IgD-negative memory B cell (primary cell): Measurements from ENCODE around the gene ADAMTS17. TPM values are rescaled to one million over a fixed set of nuclear protein-coding genes. Genes with fewer than 3 reads are reported as not detected.

Experiments
- H3K27ac Mint-ChIP-seq, 3 donors: one replicate each; pipeline ENCODE4 v1.8.0; 2020 to 2022; ENCODE audit warnings: mild to moderate bottlenecking in 3 of 3, mixed read lengths in 3 of 3, moderate library complexity in 1 of 3
- H3K27me3 Mint-ChIP-seq: one replicate; pipeline ENCODE4 v1.8.0; 2021; ENCODE audit warnings: mixed read lengths
- H3K36me3 Mint-ChIP-seq: one replicate; pipeline ENCODE4 v1.8.0; 2020; ENCODE audit warnings: mild to moderate bottlenecking, mixed read lengths
- H3K4me1 Mint-ChIP-seq, 3 donors: one replicate each; pipeline ENCODE4 v1.8.0; 2020 to 2022; ENCODE audit warnings: mixed read lengths in 3 of 3, mild to moderate bottlenecking in 1 of 3
- H3K4me3 Mint-ChIP-seq, 4 donors: one replicate each; pipeline ENCODE4 v1.8.0; 2020 to 2022; ENCODE audit warnings: mild to moderate bottlenecking in 4 of 4, mixed read lengths in 4 of 4, moderate library complexity in 3 of 4
- H3K9me3 Mint-ChIP-seq, 3 donors: one replicate each; pipeline ENCODE4 v1.8.0; 2020 to 2021; ENCODE audit warnings: mixed read lengths in 3 of 3, mild to moderate bottlenecking in 1 of 3
- polyA plus RNA-seq: library from polyadenylated mRNA; unstranded; fragments of 300-500 nt; fragmentation: Illumina TruSeq; gene quantifications from one replicate; pipeline ENCODE4 v1.2.3, GENCODE V29; 2021

Gene ADAMTS17
- polyA plus RNA-seq, 1 donor from 2014 or later: not detected

DNA sequence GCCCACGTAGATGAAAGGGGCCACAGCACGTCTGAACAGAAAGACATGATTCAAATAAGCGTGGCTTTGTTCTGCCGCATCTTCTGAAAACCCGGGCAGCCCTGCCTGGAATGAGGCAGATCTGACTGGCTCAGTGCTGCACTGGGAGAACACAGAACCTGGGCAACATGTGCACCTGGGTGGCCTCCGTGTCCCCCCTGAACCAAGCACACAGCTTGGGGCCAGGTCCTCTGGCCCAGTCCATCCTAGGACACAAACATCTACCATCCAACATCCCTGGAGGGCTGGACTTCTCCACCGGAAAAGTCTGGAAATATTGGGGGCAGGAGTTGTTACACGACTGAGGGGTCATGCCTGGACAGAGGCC is 119.4 kb downstream of the ADAMTS17 start:
- no peak overlapping the region for H3K27ac Mint-ChIP-seq
- H3K4me1 Mint-ChIP-seq: no peaks in the 10 kb centered on the region
- H3K36me3 Mint-ChIP-seq: no peaks in the 10 kb centered on the region
- no peak overlapping the region for H3K4me3 Mint-ChIP-seq
- H3K27me3 Mint-ChIP-seq: no peaks in the 10 kb centered on the region
- peaks cover 0 to 1% (median 0%) of the 10 kb centered on the region in 3 donors for H3K9me3 Mint-ChIP-seq

- H3K4me3 Mint-ChIP-seq: no peak overlapping the region
- no peak overlapping the region for H3K27ac Mint-ChIP-seq
- H3K36me3 Mint-ChIP-seq: no peaks in the 10 kb centered on the region
- H3K27me3 Mint-ChIP-seq: no peaks in the 10 kb centered on the region
- peaks cover 0 to 1% (median 0%) of the 10 kb centered on the region in 3 donors for H3K9me3 Mint-ChIP-seq
- H3K4me1 Mint-ChIP-seq: no peaks in the 10 kb centered on the region
These were observed 120.1 kb downstream of the ADAMTS17 start for GRCh38 chr15:100221471-100222348.

- H3K27me3 Mint-ChIP-seq: no peaks in the 10 kb centered on the region
- H3K4me3 Mint-ChIP-seq: no peak overlapping the region
- H3K4me1 Mint-ChIP-seq: no peaks in the 10 kb centered on the region
- H3K36me3 Mint-ChIP-seq: no peaks in the 10 kb centered on the region
- peaks cover 0 to 1% (median 0%) of the 10 kb centered on the region in 3 donors for H3K9me3 Mint-ChIP-seq
- no peak overlapping the region for H3K27ac Mint-ChIP-seq
These were observed 121.6 kb downstream of the ADAMTS17 start for GRCh38 chr15:100220058-100220768.

DNA sequence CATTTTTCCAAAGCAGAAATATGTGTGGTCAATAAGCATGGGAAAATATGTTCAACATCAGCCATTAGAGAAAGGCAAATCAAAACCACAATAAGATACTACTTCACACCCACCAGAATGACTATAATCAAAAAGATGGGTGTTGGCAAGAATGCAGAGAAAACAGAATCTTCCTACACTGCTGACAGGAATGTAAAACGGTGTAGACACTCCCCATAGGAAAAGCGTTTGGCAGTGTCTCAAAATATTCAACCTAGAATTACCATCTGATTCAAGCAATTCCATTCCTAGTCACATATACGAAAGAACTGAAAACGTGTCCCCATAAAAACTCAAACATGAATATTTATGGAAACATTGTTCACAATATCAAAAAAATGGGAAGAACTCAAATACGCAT is 123.3 kb downstream of the ADAMTS17 start:
- H3K4me3 Mint-ChIP-seq: no peak overlapping the region
- H3K27ac Mint-ChIP-seq: no peak overlapping the region
- H3K4me1 Mint-ChIP-seq: no peaks in the 10 kb centered on the region
- H3K36me3 Mint-ChIP-seq: no peaks in the 10 kb centered on the region
- H3K27me3 Mint-ChIP-seq: no peaks in the 10 kb centered on the region
- peaks cover 0 to 1% (median 0%) of the 10 kb centered on the region in 3 donors for H3K9me3 Mint-ChIP-seq

DNA sequence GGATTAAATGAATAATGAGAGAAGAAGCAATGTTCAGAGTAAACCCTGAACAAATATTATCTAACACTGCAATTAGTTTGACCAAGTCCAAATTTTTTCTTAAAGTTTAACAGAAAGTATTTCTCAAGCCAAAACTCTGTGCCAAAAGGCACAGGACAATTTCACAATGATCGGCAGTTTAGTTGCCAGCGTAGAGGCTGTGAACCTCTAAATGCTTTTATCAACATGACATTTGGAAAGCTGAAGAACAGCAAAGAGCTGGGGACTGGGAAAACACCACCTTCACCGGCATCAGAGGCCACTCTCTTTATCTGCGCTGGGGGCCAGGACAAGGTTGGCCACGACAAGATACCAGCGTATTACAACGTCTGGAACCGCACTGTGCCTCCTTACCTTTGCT is 125.6 kb downstream of the ADAMTS17 start:
- Mint-ChIP-seq H3K27ac (no peak overlapping the region), H3K4me3 (no peak overlapping the region), H3K36me3 (no peaks in the 10 kb centered on the region), H3K9me3 (no peaks in the 10 kb centered on the region), H3K4me1 (no peaks in the 10 kb centered on the region), H3K27me3 (no peaks in the 10 kb centered on the region)

GRCh38 chr15:100215843-100216169 is 126.0 kb downstream of the ADAMTS17 start:
- Mint-ChIP-seq H3K36me3 (no peaks in the 10 kb centered on the region), H3K4me3 (no peak overlapping the region), H3K27me3 (no peaks in the 10 kb centered on the region), H3K4me1 (no peaks in the 10 kb centered on the region), H3K27ac (no peak overlapping the region), H3K9me3 (no peaks in the 10 kb centered on the region)

DNA sequence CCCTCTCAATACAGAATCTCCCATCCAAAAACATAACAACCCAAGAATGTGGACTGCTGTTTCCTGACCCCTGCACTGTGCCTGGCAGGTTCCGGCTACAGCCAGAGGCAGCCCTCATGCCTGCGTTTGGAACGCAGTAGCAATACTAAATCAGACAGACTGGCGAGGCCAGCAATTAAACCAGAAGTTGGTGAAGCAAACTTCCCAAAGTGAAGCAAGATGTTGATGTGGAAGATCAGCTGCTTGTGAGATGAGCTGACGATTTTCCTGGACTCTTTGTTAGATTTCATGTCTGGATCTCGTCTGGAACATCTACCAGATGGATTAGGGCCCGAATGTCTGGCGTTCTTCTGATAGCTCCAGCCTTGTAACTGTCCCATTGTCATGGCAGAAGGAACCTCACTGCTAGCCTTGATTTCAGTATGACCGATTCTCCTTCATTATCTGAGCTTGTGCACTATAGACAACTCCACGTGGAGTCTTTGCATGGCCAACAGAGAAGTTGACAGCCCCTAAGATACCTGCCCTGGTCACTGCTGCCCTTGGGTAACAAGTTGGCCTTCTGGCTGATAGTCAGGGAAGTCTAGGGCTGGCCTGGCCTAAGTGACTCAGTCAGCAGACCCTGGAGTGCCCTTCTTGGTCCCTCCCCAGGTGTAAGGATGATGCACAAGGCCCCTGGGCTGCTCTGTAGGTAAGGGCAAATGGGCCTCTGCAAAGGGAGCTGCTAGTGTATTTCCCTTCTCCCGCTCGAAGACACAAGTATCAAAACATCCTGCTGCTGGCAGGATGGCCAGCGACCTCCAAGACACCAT is 126.5 kb downstream of the ADAMTS17 start:
- no peaks in the 10 kb centered on the region for H3K4me1 Mint-ChIP-seq
- H3K27ac Mint-ChIP-seq: no peak overlapping the region
- H3K9me3 Mint-ChIP-seq: no peaks in the 10 kb centered on the region
- H3K4me3 Mint-ChIP-seq: no peak overlapping the region
- no peaks in the 10 kb centered on the region for H3K27me3 Mint-ChIP-seq
- no peaks in the 10 kb centered on the region for H3K36me3 Mint-ChIP-seq

DNA sequence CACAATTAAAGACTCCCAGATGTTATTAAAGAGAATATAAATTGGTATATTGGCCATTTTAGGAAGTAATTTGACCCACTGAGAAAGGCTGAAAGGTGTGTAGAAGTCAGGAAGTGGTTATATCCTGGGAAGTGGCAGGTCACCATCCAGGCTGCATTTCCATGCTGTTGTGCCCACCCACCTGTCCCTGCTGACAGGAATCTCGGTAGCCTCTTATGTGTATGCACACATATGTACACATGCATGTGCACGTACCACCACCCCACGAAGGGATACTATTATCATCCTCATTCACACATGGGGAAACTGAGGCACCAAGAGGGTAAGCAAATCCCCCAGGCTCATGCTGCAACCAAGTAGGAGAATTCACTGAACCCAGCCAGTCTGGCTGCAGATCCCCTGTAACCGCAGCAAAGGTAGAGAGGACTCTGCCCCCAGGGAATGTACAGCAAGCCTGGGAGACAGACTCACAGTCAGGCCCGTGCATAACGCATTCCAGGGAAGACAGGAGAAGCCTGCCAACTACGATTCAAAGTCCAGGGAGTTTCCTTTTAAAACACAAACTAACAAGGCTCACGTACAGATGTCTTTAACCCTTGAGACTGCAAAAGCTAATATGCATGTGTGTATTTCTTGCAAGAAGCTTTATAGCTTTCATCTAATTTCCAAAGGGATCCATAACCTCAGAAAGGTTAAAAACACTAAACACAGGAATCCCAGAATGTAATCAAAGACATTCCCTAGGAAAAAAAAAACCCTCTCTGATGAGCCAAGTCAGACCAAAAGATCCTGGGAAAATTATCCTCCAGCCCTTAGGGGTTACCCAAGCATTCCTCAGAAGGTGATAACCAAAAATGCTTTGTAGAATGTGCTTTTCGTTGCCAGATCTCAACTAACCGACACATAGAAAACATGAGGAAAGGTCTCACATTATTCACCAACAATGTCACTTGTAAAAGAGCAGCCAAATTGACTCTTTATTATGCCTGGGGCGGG is 129.6 kb downstream of the ADAMTS17 start:
- Mint-ChIP-seq H3K27me3 (no peaks in the 10 kb centered on the region), H3K4me1 (no peaks in the 10 kb centered on the region), H3K9me3 (no peaks in the 10 kb centered on the region), H3K36me3 (no peaks in the 10 kb centered on the region), H3K4me3 (no peak overlapping the region), H3K27ac (no peak overlapping the region)

DNA sequence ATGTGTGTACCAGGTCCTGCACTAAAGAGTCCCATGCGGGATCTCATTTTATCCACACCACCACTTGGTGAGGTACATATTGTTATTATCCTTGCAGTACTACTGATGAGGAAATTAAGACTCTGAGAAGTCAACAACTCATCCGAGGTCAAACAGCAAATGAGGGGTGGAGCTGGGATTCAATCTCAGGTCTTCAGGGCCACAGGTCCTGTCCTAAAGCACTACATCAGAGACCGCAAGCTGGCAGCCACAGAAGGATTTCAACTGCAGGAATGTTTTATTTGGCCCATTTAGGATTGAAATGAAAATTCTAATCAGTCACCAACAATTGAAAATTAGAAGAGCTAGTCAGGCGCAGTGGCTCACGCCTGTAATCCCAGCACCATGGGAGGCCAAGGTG is 131.4 kb downstream of the ADAMTS17 start:
- no peaks in the 10 kb centered on the region for H3K9me3 Mint-ChIP-seq
- no peak overlapping the region for H3K4me3 Mint-ChIP-seq
- H3K36me3 Mint-ChIP-seq: no peaks in the 10 kb centered on the region
- H3K27ac Mint-ChIP-seq: no peak overlapping the region
- no peaks in the 10 kb centered on the region for H3K4me1 Mint-ChIP-seq
- no peaks in the 10 kb centered on the region for H3K27me3 Mint-ChIP-seq

DNA sequence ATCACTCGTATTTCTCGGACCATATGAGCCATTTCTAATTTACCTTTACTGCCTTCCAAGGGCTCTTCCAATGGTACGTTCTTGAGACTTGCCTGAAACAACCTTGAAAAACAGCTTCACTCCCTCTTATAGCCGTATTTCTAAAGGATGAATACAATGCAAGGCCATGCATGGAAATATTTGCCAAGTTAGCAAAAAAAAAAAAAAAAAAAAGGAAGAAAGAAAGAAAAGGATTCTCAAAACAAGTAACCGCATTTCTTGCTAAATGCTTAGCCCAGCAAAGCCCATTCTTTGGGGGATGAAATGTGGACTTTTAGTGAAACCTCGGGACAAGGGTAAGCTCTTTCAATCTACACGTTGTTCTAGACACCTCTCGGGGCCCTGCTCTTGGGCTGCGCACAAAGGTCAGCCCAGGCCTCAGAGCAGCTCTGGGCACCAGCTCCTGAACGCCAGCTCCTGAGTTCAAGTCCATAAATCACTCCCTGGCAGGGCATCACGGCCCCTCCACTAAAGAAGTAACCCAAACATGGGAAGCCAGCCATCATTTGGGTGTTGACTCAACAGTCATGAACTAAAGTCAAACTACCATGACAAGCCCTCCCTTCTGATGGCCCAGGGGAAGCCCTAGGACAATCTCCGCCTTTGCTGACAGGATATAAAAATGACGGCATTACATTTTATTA is 132.7 kb downstream of the ADAMTS17 start:
- no peak overlapping the region for H3K4me3 Mint-ChIP-seq
- H3K36me3 Mint-ChIP-seq: no peaks in the 10 kb centered on the region
- H3K27me3 Mint-ChIP-seq: peaks cover 3% of the 10 kb centered on the region
- no peak overlapping the region for H3K27ac Mint-ChIP-seq
- no peaks in the 10 kb centered on the region for H3K9me3 Mint-ChIP-seq
- no peaks in the 10 kb centered on the region for H3K4me1 Mint-ChIP-seq

- H3K9me3 Mint-ChIP-seq: no peaks in the 10 kb centered on the region
- H3K27ac Mint-ChIP-seq: no peak overlapping the region
- no peaks in the 10 kb centered on the region for H3K4me1 Mint-ChIP-seq
- no peaks in the 10 kb centered on the region for H3K36me3 Mint-ChIP-seq
- H3K4me3 Mint-ChIP-seq: no peak overlapping the region
- peaks cover 3% of the 10 kb centered on the region for H3K27me3 Mint-ChIP-seq
These were observed 134.7 kb downstream of the ADAMTS17 start for GRCh38 chr15:100207053-100207452.

GRCh38 chr15:100206643-100207042 is 135.1 kb downstream of the ADAMTS17 start:
- Mint-ChIP-seq H3K4me3 (no peak overlapping the region), H3K9me3 (no peaks in the 10 kb centered on the region), H3K27ac (no peak overlapping the region), H3K36me3 (no peaks in the 10 kb centered on the region), H3K27me3 (peaks cover 6% of the 10 kb centered on the region), H3K4me1 (peaks cover 0 to 4% (median 0%) of the 10 kb centered on the region in 3 donors)

DNA sequence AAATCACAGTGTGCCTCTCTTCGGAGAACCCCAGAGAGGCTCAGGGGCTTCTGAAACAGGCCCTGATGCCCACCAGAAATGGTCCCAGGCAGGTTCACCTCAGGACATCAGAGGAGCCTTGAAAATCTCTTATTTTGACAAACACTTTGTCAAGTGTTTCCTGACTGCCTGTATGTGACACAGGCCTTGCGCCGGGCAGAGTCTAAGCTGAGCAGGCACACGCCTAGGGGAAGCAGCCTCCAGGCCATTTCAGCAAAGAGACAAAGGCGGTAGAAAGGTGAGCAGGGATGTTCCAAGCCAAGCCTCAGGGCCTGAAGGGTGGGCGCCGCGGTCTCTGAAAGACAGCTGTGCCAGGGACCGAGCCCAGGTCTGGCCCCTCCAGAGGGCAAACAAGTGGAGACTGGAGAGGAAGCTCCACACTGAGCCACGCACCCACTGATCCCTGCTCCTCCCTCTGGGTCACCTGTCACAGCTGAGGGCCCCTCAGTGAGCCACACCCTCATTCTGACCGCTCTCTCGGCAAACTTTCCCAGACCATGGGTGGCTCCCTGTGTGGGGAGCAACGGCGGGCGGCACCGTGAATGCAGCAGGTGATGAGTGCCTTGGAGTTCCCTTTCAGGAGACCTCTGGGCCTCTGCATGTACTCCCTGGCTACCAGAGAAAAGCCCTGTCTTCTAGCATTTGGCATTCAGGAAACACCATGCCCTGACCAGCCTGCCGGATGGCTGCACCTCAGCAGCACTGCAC is 136.1 kb downstream of the ADAMTS17 start:
- peaks cover 10% of the 10 kb centered on the region for H3K27me3 Mint-ChIP-seq
- no peaks in the 10 kb centered on the region for H3K36me3 Mint-ChIP-seq
- peaks cover 0 to 4% (median 0%) of the 10 kb centered on the region in 3 donors for H3K4me1 Mint-ChIP-seq
- H3K4me3 Mint-ChIP-seq: no peak overlapping the region
- H3K9me3 Mint-ChIP-seq: no peaks in the 10 kb centered on the region
- no peak overlapping the region for H3K27ac Mint-ChIP-seq
